SH-SY5Y (cell line): ENCODE measurements around the gene TMEM63C.

Source experiments
- GATA2 ChIP-seq: IDR thresholded peaks from 2 replicates; pipeline ENCODE4 v1.6.1; 2011; ENCODE audit warnings: mild to moderate bottlenecking, low read depth, low read length
- GATA3 ChIP-seq: IDR thresholded peaks from 2 replicates; pipeline ENCODE4 v1.6.1; 2011; ENCODE audit warnings: low read depth, mild to moderate bottlenecking, low read length, moderate library complexity

DNA sequence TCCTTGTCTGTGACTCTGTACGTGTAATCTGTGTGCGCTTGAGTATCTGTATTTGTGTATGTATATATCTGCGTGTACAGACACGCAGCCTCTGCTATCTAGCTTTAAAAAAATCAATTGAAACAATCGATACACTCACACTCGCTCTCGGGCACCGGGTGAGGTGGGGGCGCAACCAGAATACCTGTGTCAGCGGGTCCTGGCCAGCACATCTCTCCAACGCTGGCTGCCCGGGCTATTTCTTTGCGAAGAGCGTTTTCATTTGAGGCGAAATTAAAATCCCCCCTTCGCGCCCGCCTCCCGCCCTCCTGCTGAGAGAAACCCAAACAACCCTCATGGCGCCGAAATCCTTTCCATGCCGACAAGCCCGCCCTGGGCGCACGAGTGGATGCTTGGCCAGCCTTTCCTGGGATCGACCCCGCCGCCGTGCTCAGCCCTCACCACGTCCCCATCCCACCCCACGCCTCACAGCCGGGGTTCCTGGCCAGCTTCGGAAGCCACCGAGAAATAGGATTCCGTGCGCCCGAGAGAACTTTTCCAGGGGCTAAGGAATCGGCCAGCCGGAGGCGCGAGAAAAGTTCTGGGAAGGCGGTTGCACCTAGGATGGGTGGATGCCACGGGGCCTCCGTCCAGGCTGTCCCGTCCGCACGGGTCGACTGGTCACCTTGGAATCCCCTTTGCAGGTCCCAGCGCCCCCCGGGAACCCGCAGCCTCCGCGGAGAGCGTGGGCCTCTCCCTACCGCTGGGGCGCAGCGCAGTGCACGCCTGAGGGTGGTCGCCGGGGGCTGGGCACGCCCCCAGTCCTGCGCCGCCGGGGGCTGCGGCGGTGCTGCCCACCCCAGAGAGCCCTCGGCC lies 41.0 kb upstream of the TMEM63C start:
- TF ChIP-seq GATA3 (no peak), GATA2 (no peak)
